Upper lobe of left lung (tissue), 4 donors: ENCODE data around the gene GIPC1.

Experiments used
- CTCF ChIP-seq, 6 experiments: fragments of 450-650 bp in 4 of 6; fragments of 200-600 bp in 2 of 6; sonication (generic) in 2 of 6; IDR thresholded peaks; one replicate each; pipeline ENCODE4 v1.5.1; 2016 to 2019; ENCODE audit warnings: antibody characterized with exemption in 6 of 6
- EP300 ChIP-seq, 4 donors: sonication (generic); formaldehyde crosslinking; IDR thresholded peaks; one replicate each; pipeline ENCODE4 v1.5.1; 2017; ENCODE audit warnings: antibody characterized with exemption in 4 of 4, control low read depth in 2 of 4
- POLR2A ChIP-seq, 4 donors: fragments of 450-650 bp; IDR thresholded peaks; one replicate each; pipeline ENCODE4 v1.5.1; 2016 to 2017; ENCODE audit warnings: antibody characterized with exemption in 4 of 4, mild to moderate bottlenecking in 2 of 4

- TF ChIP-seq POLR2A (IDR thresholded peaks at IDR 0.05) (no peak), CTCF (IDR thresholded peaks at IDR 0.05) (no peak), EP300 (IDR thresholded peaks at IDR 0.05) (no peak)
Measured at GRCh38 chr19:14476673-14477401, 19.1 kb downstream of the GIPC1 start.
